ENCODE data around the gene GAS6.
"Not testable (repeated sequence)": the region's sequence is repeated elsewhere in the genome, so short reads cannot be mapped to it uniquely, and the experiment has no call there.

Gene GAS6

GRCh38 chr13:113794764-113795173 is 69.1 kb downstream of the GAS6 start:
- TF ChIP-seq, protein P1, sequence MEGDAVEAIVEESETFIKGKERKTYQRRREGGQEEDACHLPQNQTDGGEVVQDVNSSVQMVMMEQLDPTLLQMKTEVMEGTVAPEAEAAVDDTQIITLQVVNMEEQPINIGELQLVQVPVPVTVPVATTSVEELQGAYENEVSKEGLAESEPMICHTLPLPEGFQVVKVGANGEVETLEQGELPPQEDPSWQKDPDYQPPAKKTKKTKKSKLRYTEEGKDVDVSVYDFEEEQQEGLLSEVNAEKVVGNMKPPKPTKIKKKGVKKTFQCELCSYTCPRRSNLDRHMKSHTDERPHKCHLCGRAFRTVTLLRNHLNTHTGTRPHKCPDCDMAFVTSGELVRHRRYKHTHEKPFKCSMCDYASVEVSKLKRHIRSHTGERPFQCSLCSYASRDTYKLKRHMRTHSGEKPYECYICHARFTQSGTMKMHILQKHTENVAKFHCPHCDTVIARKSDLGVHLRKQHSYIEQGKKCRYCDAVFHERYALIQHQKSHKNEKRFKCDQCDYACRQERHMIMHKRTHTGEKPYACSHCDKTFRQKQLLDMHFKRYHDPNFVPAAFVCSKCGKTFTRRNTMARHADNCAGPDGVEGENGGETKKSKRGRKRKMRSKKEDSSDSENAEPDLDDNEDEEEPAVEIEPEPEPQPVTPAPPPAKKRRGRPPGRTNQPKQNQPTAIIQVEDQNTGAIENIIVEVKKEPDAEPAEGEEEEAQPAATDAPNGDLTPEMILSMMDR (IDR thresholded peaks at IDR 0.05; ENCODE audit: insufficient read depth, low read depth, low read length, missing control alignments), result no peak
- no peak for DNase-seq (ENCODE audit: low read depth)
- H3K4me3 ChIP-seq (ENCODE audit: low read length), result no peak overlapping the region

DNA sequence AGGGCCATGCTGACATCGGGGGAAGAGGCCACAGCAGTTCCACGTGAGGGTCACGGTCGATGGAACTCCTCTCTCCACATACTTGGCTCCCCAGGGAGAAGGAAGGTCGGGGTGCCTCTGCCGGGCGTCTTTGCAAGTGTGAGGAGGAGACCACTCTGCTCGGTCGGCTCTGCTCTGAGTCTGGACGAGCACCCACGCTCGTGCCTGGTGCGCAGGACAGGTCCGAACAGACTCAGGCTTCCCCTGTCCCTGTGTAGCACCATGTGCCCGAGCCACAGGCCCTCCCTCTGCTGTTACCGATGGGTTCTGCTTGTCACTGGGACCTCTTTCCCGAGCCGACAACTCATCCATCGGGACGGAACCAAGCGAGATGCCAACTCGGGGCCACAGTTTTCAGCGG is 69.8 kb downstream of the GAS6 start:
- no peak overlapping the region for H3K4me3 ChIP-seq (ENCODE audit: low read length)
- no peak for DNase-seq (ENCODE audit: low read depth)
- TF ChIP-seq, protein P1 (IDR thresholded peaks at IDR 0.05; ENCODE audit: insufficient read depth, low read depth, low read length, missing control alignments), result no peak

DNA sequence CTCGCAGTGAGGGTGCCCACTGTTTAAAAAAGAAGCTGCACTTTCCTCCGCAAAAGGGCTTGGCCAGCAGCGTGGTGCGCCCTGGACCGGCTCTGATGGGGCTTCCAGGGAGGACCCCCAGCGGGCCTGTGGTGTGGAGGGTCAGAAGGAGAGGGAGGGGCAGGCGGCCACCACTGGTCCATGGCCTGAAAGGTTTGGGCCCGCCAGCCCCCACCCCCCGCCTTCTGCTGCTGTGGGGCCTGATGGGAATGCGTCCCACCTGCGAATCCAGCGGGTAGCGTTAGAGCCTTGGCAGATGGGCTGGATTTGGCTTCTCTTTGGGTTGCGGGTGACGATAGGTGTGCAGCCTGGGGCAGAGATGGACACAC is 70.2 kb downstream of the GAS6 start:
- DNase-seq (ENCODE audit: low read depth), result no peak
- no peak overlapping the region for H3K4me3 ChIP-seq (ENCODE audit: low read length)
- TF ChIP-seq, protein P1 (IDR thresholded peaks at IDR 0.05; ENCODE audit: insufficient read depth, low read depth, low read length, missing control alignments), result no peak

- no peak for DNase-seq (ENCODE audit: low read depth)
- H3K4me3 ChIP-seq (ENCODE audit: low read length), result no peak overlapping the region
- TF ChIP-seq, protein P1 (IDR thresholded peaks at IDR 0.05; ENCODE audit: insufficient read depth, low read depth, low read length, missing control alignments), result no peak
Observed at GRCh38 chr13:113792886-113793717, 70.8 kb downstream of the GAS6 start.

DNA sequence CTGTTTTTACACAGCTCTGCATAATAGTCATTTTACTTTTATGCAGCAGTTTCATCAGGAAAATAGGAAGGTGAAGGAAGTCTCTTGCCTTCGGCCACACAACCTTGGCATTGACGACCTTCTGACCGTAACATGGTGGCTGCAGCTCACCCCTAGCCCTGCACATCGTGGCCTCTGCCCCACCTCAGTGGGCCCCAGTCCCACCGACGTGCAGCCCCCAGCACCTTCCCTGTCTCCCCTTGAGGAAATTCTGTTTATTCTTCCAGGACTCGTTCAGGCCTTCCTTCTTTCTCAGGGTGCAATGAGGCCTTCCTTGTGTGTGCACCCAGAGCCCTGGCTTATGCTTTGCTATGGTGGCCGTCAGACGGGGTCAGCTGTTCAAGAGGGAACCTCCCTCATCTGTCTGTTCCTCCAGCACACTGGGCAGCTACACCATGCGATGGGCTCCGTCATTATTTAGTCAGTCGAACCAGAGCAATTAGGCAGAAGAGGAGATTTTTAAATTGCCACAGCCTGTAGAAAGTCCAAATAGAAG is 71.6 kb downstream of the GAS6 start:
- no peak for DNase-seq (ENCODE audit: low read depth)
- TF ChIP-seq, protein P1 (IDR thresholded peaks at IDR 0.05; ENCODE audit: insufficient read depth, low read depth, low read length, missing control alignments), result no peak
- H3K4me3 ChIP-seq (ENCODE audit: low read length), result no peak overlapping the region

DNA sequence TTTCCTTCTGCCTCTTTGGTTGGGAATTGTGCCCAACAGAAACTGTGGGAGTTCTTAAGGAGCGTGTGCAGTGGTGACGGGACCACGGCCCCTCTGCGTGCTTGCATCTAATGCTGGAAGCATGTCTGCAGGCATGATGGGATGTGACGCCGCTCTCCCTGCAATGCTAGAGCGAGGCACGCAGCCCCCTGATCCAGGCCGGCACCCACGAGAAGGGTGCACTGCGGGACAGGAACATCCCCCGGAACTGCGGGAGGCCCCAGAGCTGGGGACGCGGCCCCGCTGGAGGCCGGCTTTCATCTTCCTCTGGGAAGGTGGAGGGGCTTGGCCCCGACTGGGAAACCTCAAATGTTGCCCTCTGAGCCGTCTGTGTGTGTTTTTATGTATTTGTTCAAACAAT is 72.1 kb downstream of the GAS6 start:
- TF ChIP-seq, protein P1 (IDR thresholded peaks at IDR 0.05; ENCODE audit: insufficient read depth, low read depth, low read length, missing control alignments), result no peak
- DNase-seq (ENCODE audit: low read depth), result no peak
- no peak overlapping the region for H3K4me3 ChIP-seq (ENCODE audit: low read length)

DNA sequence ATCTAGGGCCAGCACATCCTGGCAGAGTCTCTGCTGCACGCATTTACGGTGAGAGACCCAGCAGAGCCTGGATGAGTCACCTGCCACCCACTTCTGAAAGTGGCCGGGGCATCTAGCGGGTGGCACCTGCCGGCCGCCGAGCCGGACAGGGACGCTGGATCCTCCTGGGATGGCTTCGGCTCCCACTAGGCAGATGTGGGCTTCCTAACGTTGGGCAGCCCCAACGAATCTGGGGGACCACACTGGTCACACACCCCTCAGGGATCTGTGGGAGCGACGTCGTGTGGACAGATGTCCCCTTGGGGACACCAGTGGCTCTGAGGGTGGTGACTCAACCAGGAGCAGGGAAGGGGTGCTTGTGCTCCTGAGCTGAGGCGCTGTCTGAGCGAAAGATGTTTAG is 72.7 kb downstream of the GAS6 start:
- DNase-seq (ENCODE audit: low read depth), result no peak
- H3K4me3 ChIP-seq (ENCODE audit: low read length), result no peak overlapping the region
- TF ChIP-seq, protein P1 (IDR thresholded peaks at IDR 0.05; ENCODE audit: insufficient read depth, low read depth, low read length, missing control alignments), result no peak

- not testable (repeated sequence) for DNase-seq (ENCODE audit: low read depth); H3K4me3 ChIP-seq (ENCODE audit: low read length)
Observed at GRCh38 chr13:113789931-113790330, 73.9 kb downstream of the GAS6 start.
